ENCODE measurements around the gene FAM234A.
"Not testable (repeated sequence)": the region's sequence is repeated elsewhere in the genome, so short reads cannot be mapped to it uniquely, and the experiment has no call there.

FAM234A gene

DNA sequence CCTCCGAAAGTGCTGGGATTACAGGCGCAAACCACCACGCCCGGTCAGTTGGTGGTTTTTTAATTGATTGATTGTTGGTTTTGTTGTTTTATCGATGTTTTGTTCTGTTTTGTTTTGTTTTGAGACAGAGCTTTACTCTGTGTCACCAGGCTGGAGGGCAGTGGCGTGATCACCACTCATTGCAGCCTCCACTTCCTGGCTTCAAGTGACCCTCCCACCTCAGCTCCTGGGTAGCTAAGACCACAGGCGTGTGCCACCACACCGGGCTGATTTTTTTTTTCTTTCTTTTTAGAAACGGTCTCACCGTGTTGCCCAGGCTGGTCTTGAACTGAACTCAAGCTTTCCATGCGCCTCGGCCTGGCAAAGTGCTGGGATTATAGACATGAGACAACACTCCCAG lies 12.4 kb downstream of the FAM234A start:
- no peak for TF ChIP-seq TAF1 (IDR thresholded peaks at IDR 0.05; ENCODE audit: borderline replicate concordance, low read depth, low read length)
- no peak for TF ChIP-seq POLR2A (IDR thresholded peaks at IDR 0.05; ENCODE audit: low read depth, low read length)
- no peak for TF ChIP-seq POLR2AphosphoS5 (IDR thresholded peaks at IDR 0.05; ENCODE audit: low read depth, low read length)
- DNase-seq (ENCODE audit: insufficient read length) (no peak), FAIRE-seq (no peak)

DNA sequence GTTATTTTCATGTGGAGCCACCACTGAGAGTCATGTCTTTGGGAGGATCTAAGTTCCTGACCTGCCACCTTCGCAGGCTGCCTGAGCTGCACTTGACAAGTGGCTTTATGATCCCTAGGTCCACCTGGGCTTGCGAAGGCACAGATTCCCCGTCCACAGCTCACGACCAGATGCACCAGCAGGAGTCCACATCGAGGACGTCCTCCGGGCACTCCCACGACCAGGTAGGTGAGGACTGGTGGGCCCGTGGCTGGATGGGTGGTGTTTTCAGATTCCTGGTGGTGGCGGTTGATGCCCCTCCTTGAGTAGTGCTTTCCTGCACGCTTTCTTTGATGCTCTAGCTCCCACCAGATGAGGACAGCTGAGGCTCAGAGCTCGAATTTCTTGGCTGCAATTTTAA lies 14.8 kb downstream of the FAM234A start:
- no peak for DNase-seq (ENCODE audit: insufficient read length)
- TF ChIP-seq POLR2AphosphoS5 (IDR thresholded peaks at IDR 0.05; ENCODE audit: low read depth, low read length) (no peak), TAF1 (IDR thresholded peaks at IDR 0.05; ENCODE audit: borderline replicate concordance, low read depth, low read length) (no peak), POLR2A (IDR thresholded peaks at IDR 0.05; ENCODE audit: low read depth, low read length) (no peak)
- no peak for FAIRE-seq

DNA sequence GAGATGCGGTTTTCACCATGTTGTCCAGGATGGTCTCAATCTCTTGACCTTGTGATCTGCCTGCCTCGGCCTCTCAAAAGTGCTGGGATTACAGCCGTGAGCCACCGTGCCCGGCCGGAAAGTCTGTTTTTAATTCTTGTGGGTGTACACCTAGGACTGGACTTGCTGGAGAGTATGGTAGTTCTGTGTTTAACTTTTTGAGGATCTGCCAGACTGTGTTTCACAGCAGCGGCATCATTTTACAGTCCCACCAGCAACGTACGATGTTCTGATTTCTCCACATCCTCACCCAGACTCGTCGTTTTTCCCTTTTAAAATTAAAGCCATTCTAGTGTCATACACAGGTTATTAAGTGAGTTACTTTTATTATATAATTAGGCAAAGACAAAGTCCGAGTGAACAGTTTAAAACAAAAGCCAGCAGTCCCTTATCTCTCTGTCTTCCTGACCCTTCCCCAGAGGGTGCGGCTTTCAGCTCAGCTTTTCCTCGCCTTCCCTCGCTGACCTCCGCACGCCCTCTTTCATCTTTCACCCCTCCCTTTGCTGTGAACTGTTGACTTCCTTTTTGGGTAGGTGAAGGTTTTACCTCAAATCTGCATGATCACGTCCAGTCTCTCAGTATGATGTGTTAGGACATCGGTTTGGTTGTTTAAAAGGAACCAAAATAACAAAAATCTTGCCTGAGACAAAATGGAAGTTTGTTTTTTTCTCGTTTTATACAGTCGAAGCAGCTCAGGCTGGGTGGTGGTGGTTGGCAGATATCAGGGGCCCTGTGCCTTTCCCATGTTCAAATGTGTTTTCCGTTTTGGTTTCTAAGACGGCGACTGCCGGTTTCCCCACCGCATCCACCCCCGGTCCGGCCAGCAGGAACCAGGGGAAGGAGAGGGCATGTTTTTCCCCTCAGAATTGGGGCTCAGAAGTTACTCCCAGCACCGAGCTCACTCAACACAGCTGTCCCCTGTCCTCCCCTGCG lies 18.0 kb downstream of the FAM234A start:
- TF ChIP-seq POLR2AphosphoS5 (IDR thresholded peaks at IDR 0.05; ENCODE audit: low read depth, low read length) (no peak), TAF1 (IDR thresholded peaks at IDR 0.05; ENCODE audit: borderline replicate concordance, low read depth, low read length) (no peak), POLR2A (IDR thresholded peaks at IDR 0.05; ENCODE audit: low read depth, low read length) (no peak)
- FAIRE-seq (peak; percentile 88), DNase-seq (ENCODE audit: insufficient read length) (peak; percentile 63)

DNA sequence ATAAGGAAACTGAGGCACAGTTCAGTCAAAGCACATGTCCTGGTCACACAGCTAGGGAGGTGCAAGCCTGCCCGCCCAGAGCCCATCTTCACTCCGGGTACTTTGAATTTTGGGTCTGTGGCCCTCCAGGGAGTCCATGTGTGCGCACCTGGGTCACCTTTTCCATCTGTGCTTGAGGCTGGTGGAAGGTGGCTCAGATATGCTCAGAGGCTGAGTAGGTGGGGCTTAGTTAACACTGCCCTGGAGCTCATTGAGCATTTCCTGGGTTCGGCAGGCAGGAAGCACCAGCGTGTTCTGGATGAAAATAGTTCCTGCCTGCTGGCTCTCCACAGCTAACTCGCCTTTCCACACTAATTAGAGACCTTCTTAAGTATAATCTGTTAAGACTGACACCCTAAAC lies 19.2 kb downstream of the FAM234A start:
- no peak for DNase-seq (ENCODE audit: insufficient read length)
- no peak for FAIRE-seq
- TF ChIP-seq POLR2A (IDR thresholded peaks at IDR 0.05; ENCODE audit: low read depth, low read length) (no peak), POLR2AphosphoS5 (IDR thresholded peaks at IDR 0.05; ENCODE audit: low read depth, low read length) (no peak), TAF1 (IDR thresholded peaks at IDR 0.05; ENCODE audit: borderline replicate concordance, low read depth, low read length) (no peak)

DNA sequence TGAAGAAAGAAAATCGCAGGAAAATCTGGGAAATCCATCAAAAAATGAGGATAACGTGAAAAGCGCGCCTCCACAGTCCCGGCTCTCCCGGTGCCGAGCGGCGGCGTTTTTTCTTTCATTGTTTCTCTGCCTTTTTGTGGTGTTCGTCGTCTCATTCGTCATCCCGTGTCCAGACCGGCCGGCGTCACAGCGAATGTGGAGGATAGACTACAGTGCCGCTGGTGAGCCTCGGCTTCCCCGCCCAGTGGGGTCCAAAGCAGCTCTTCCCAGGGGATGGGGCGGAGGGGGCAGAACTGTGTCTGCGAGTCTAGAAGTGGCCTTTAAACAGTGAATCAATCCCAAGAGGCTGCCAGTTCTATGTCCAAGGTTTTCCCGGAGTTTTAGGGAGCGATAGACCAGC lies 19.8 kb downstream of the FAM234A start:
- no peak for FAIRE-seq

DNA sequence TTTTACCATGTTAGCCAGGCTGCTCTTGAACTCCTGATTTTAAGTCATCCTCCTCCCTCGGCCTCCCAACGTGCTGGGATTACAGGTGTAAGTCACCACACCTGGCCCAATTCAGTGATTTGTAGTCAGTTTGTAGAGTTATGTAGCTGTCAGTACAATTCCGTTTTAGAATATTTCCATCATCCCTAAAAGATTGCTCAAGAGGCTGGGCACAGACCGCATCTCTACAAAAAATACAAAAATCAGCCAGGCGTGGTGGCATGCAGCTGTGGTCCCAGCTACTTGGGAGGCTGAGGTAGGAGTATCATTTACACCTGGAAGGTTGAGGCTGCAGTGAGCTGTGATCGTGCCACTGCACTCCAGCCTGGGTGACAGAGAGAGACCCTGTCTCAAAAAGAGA lies 20.6 kb downstream of the FAM234A start:
- no peak for DNase-seq (ENCODE audit: insufficient read length)
- FAIRE-seq, result no peak
- TF ChIP-seq TAF1 (IDR thresholded peaks at IDR 0.05; ENCODE audit: borderline replicate concordance, low read depth, low read length), result no peak
- no peak for TF ChIP-seq POLR2AphosphoS5 (IDR thresholded peaks at IDR 0.05; ENCODE audit: low read depth, low read length)
- TF ChIP-seq POLR2A (IDR thresholded peaks at IDR 0.05; ENCODE audit: low read depth, low read length), result no peak

More for the DNA sequence above, 19.8 kb downstream of the FAM234A start:
- TF ChIP-seq TAF1 (IDR thresholded peaks at IDR 0.05; ENCODE audit: borderline replicate concordance, low read depth, low read length) (no peak), POLR2A (IDR thresholded peaks at IDR 0.05; ENCODE audit: low read depth, low read length) (no peak), POLR2AphosphoS5 (IDR thresholded peaks at IDR 0.05; ENCODE audit: low read depth, low read length) (no peak)
- no peak for DNase-seq (ENCODE audit: insufficient read length)

DNA sequence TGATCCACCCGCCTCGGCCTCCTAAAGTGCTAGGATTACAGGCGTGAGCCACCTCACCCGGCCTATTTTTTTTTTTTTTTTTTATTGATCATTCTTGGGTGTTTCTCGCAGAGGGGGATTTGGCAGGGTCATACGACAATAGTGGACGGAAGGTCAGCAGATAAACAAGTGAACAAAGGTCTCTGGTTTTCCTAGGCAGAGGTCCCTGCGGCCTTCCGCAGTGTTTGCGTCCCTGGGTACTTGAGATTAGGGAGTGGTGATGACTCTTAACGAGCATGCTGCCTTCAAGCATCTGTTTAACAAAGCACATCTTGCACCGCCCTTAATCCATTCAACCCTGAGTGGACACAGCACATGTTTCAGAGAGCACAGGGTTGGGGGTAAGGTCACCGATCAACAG lies 23.5 kb downstream of the FAM234A start:
- FAIRE-seq; DNase-seq (ENCODE audit: insufficient read length): not testable (repeated sequence)

DNA sequence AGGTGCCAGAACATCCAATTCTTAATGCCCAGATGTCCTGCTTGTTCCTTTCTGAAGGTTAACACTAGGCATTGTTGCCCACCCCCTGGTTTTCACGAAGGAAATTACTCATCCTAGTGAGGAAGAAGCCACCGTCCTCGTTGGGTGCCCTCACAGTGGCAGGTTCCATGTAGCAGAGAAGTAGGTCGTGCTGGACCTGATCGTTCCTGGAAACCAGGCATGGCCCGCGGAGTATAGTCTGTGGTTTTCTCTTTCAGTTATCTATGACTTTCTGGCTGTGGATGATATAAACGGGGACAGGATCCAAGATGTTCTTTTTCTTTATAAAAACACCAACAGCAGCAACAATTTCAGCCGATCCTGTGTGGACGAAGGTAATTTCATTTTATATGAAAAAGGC lies 24.6 kb downstream of the FAM234A start:
- FAIRE-seq, result no peak
- no peak for DNase-seq (ENCODE audit: insufficient read length)
- no peak for TF ChIP-seq TAF1 (IDR thresholded peaks at IDR 0.05; ENCODE audit: borderline replicate concordance, low read depth, low read length)
- no peak for TF ChIP-seq POLR2A (IDR thresholded peaks at IDR 0.05; ENCODE audit: low read depth, low read length)
- TF ChIP-seq POLR2AphosphoS5 (IDR thresholded peaks at IDR 0.05; ENCODE audit: low read depth, low read length), result no peak

DNA sequence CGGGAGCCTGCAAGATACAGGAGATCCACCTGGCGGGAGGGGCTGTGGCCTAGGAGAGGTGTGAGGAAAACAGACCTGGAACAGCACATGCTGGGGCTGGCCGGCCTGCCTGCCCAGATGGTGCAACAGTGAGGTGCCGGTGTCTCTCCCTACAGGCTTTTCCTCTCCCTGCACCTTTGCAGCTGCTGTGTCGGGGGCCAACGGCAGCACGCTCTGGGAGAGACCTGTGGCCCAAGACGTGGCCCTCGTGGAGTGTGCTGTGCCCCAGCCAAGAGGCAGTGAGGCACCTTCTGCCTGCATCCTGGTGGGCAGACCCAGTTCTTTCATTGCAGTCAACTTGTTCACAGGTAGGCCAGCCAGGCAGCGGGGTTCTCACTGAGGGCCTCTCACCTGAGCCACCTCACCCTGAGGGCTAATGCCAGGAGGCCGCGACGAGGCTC lies 25.2 kb downstream of the FAM234A start:
- TF ChIP-seq POLR2AphosphoS5 (IDR thresholded peaks at IDR 0.05; ENCODE audit: low read depth, low read length) (no peak), TAF1 (IDR thresholded peaks at IDR 0.05; ENCODE audit: borderline replicate concordance, low read depth, low read length) (no peak)
- DNase-seq (ENCODE audit: insufficient read length) (no peak), FAIRE-seq (no peak)

DNA sequence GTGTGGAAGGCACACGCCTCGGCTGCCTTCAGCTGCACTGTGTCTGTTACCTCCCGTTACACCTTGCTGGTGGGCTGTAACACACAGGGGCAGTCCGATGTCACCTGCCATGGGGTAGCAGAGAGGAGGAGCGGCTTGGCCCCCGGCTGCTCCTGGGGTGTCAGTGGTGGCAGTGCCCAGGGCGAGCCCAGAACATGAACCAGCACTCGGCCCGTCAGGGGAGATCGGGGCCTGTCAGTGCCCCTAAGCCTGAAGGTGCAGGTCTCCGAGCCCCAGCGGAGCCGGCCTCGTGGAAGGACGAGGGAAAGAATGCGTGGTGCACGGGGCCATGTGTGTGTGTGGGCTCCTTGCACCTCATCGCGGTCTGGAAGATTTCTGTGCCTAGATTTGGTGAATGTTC lies 25.7 kb downstream of the FAM234A start:
- FAIRE-seq, result no peak

DNA sequence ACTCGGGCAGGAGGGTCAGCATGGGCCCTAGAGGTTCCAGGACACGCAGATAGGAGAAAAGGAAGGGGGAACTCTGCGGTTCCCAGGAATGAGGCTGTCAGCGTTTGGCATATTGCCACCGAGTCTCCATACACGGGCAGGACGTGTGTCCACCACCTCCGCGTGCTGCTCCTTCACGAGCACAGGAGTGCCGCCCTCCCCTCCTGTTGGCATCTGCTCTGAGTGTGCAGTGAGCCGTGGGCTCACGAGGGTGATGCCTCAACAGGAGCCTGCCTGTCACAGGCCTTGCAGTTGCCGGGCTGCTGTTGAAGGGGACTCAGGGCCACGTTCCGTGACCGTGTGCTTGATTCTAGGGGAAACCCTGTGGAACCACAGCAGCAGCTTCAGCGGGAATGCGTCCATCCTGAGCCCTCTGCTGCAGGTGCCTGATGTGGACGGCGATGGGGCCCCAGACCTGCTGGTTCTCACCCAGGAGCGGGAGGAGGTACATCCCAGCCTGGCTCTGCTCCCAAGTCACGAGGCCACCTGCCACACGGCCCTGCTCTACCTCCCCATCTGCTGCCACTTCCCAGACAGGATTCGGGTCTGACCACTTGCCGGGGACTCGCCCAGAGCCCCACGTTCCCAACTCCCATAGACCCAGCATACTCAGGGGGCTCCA lies 26.5 kb downstream of the FAM234A start:
- DNase-seq (ENCODE audit: insufficient read length) (no peak), FAIRE-seq (no peak)
- TF ChIP-seq TAF1 (IDR thresholded peaks at IDR 0.05; ENCODE audit: borderline replicate concordance, low read depth, low read length) (no peak), POLR2A (IDR thresholded peaks at IDR 0.05; ENCODE audit: low read depth, low read length) (no peak), POLR2AphosphoS5 (IDR thresholded peaks at IDR 0.05; ENCODE audit: low read depth, low read length) (no peak)

More for the DNA sequence above, 25.7 kb downstream of the FAM234A start:
- no peak for TF ChIP-seq POLR2A (IDR thresholded peaks at IDR 0.05; ENCODE audit: low read depth, low read length)
- no peak for TF ChIP-seq TAF1 (IDR thresholded peaks at IDR 0.05; ENCODE audit: borderline replicate concordance, low read depth, low read length)
- TF ChIP-seq POLR2AphosphoS5 (IDR thresholded peaks at IDR 0.05; ENCODE audit: low read depth, low read length), result no peak
- no peak for DNase-seq (ENCODE audit: insufficient read length)
